ENCODE measurements around the gene TESPA1.

- no peak for TF ChIP-seq CTCF (IDR thresholded peaks at IDR 0.05)
- TF ChIP-seq POLR2A (IDR thresholded peaks at IDR 0.05): no peak
Measured at GRCh38 chr12:54950071-54950727, 34.4 kb downstream of the TESPA1 start.
